K562 (cell line): ENCODE data around the gene PITPNC1. TPM values are rescaled to one million over a fixed set of nuclear protein-coding genes. Genes with fewer than 3 reads are reported as not detected.
A peak's percentile ranks its signal among the peaks of the same experiment; 100 is the strongest.

ENCODE experiments used
- ELF4 ChIP-seq: fragments of 450-650 bp; formaldehyde crosslinking; IDR thresholded peaks from 2 replicates; pipeline ENCODE4 v1.4.0; 2022; ENCODE audit warnings: missing genetic modification characterization
- EP300 ChIP-seq: IDR thresholded peaks from 2 replicates; pipeline ENCODE4 v1.6.1; 2012; ENCODE audit warnings: low read length, improper control_type of control experiment
- FUS ChIP-seq: fragments of 200-400 bp; formaldehyde crosslinking; optimal IDR thresholded peaks from 2 replicates; pipeline ENCODE3; 2017; ENCODE audit warnings: low read depth, low read length
- KHSRP ChIP-seq: fragments of 450-650 bp; IDR thresholded peaks from 2 replicates; pipeline ENCODE4 v1.6.1; 2017
- L3MBTL2 ChIP-seq: fragments of 450-650 bp; IDR thresholded peaks from 2 replicates; pipeline ENCODE4 v1.6.1; 2016; ENCODE audit warnings: mild to moderate bottlenecking, moderate library complexity
- MAFK ChIP-seq: IDR thresholded peaks from 2 replicates; pipeline ENCODE4 v1.6.1; 2011; ENCODE audit warnings: low read length, improper control_type of control experiment
- MEF2D ChIP-seq: conservative IDR thresholded peaks from 2 replicates; pipeline ENCODE4 v1.6.1; 2016; ENCODE audit warnings: low read depth, missing genetic modification characterization, missing compliant biosample characterization
- PTBP1 ChIP-seq: fragments of 200-400 bp; formaldehyde crosslinking; IDR thresholded peaks from 2 replicates; pipeline ENCODE4 v1.6.1; 2017; ENCODE audit warnings: low read depth, low read length
- SOX6 ChIP-seq: fragments of 450-650 bp; IDR thresholded peaks from 2 replicates; pipeline ENCODE4 v1.6.1; 2014; ENCODE audit warnings: mild to moderate bottlenecking
- ZBTB40 ChIP-seq, 2 experiments: fragments of 450-650 bp in 1 of 2; sonication (generic) in 1 of 2; formaldehyde crosslinking in 1 of 2; IDR thresholded peaks; 2 replicates each; pipeline versions ENCODE4 v1.7.1 to v1.9.0; 2016 to 2022; ENCODE audit warnings: inconsistent platforms in 1 of 2, mild to moderate bottlenecking in 1 of 2, missing genetic modification reagents in 1 of 2
- ZBTB43 ChIP-seq: sonication (generic); formaldehyde crosslinking; IDR thresholded peaks from 2 replicates; pipeline ENCODE4 v1.8.0; 2023; ENCODE audit warnings: mild to moderate bottlenecking, missing genetic modification reagents
- ZNF232 ChIP-seq: sonication (generic); formaldehyde crosslinking; IDR thresholded peaks from 2 replicates; pipeline ENCODE4 v1.8.0; 2022; ENCODE audit warnings: mild to moderate bottlenecking, missing genetic modification reagents
- polyA plus RNA-seq, 8 experiments: library from polyadenylated mRNA; depleted of rRNA in 4 of 8; stranded (reverse) in 5 of 8; unstranded in 3 of 8; fragments of >200 nt; fragmentation: Nextera tagmentation in 2 of 8; fragmentation: Illumina TruSeq in 1 of 8; extraction: Ambion mirVana in 2 of 8; extraction: Trizol in 1 of 8; gene quantifications; 2 replicates each; pipeline versions ENCODE4 v1.2.1 to v1.2.3, GENCODE V29; 2011 to 2014; ENCODE audit warnings: inconsistent platforms in 1 of 8, missing spikeins in 1 of 8
- total RNA-seq, 7 experiments: library from RNA; depleted of rRNA in 6 of 7; stranded (reverse); fragments of >200 nt in 6 of 7; fragmentation: Illumina TruSeq in 2 of 7; extraction: Trizol in 2 of 7; gene quantifications; 2 replicates each; pipeline versions ENCODE4 v1.2.1 to v1.2.3, GENCODE V29; 2011 to 2021; ENCODE audit warnings: low replicate concordance in 1 of 7
- TF ChIP-seq, protein P1 (sequence below), 2 experiments: fragments of 450-650 bp; IDR thresholded peaks; 2 replicates each; pipeline ENCODE4 v1.6.1; 2016
- TF ChIP-seq, protein P2 (sequence below), 2 experiments: fragments of 450-650 bp; conservative IDR thresholded peaks; 2 replicates each; pipeline ENCODE4 v1.6.1; 2017; ENCODE audit warnings: mild to moderate bottlenecking in 2 of 2, moderate library complexity in 2 of 2

The PITPNC1 gene
- total and polyA plus RNA-seq, 9 of the 15 experiments (the other 6 are each of a cell fraction or from before 2014, with no cell fraction given) = 0.11 to 1.1 (median 0.65) TPM

DNA sequence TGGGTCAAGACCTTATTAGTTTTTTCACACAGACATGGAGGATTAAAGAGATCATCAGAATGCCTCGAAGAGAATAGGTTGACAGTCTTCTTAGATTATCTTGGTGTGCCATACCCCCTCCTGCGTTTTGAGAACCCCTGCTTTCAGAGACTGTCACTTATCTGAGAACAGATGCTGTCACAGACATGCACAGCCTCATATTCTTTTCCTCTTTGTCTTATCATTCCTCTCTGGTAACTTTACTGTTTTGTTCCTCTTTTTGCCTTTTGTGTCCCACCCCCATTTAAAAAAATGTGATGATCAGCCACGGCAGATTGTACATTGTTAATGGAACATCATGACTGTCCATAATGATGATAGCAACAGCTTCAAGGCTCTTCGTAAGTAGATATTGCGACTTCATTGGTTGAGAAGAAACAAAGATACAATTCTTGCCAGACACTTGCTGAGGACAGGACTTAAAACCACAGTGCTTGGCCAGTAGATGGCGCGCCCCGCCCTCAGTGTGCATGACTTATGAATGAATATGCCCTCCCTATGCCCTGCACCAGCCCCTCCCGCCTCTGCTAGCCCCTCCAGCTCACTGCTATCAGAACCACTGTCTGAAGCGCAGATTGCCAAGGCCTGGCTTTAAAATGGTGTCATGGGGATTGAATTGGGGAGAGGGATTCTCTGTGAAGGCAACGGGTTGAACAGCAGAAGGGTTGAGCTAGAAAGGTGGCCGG lies 2.6 kb upstream of the PITPNC1 start (continued):
- TF ChIP-seq ZBTB40 (IDR thresholded peaks at IDR 0.05) (peak; percentile 68; the same call in 1 of the 2 replicates), ZBTB40 (CRISPR knock-in tag; IDR thresholded peaks at IDR 0.05) (no peak), ZBTB43 (no peak), MEF2D (tag) (0 out of 2 replicates have a peak, but pooled peaks have one; percentile 41), KHSRP (no peak), ELF4 (CRISPR knock-in tag) (peak; percentile 57; the same call in 1 of the 2 replicates), MAFK (no peak; the same call in 1 of the 2 replicates), PTBP1 (no peak), EP300 (peak; percentile 69), FUS (no peak), ZNF232 (CRISPR knock-in tag) (no peak), SOX6 (peak; percentile 99), L3MBTL2 (0 out of 2 replicates have a peak, but pooled peaks have one; percentile 21)
- TF ChIP-seq, protein P1, sequence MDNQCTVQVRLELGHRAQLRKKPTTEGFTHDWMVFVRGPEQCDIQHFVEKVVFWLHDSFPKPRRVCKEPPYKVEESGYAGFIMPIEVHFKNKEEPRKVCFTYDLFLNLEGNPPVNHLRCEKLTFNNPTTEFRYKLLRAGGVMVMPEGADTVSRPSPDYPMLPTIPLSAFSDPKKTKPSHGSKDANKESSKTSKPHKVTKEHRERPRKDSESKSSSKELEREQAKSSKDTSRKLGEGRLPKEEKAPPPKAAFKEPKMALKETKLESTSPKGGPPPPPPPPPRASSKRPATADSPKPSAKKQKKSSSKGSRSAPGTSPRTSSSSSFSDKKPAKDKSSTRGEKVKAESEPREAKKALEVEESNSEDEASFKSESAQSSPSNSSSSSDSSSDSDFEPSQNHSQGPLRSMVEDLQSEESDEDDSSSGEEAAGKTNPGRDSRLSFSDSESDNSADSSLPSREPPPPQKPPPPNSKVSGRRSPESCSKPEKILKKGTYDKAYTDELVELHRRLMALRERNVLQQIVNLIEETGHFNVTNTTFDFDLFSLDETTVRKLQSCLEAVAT (IDR thresholded peaks at IDR 0.05) = peak; percentile 42 to 47; a peak in 1 of 4 replicates
- TF ChIP-seq, protein P2, sequence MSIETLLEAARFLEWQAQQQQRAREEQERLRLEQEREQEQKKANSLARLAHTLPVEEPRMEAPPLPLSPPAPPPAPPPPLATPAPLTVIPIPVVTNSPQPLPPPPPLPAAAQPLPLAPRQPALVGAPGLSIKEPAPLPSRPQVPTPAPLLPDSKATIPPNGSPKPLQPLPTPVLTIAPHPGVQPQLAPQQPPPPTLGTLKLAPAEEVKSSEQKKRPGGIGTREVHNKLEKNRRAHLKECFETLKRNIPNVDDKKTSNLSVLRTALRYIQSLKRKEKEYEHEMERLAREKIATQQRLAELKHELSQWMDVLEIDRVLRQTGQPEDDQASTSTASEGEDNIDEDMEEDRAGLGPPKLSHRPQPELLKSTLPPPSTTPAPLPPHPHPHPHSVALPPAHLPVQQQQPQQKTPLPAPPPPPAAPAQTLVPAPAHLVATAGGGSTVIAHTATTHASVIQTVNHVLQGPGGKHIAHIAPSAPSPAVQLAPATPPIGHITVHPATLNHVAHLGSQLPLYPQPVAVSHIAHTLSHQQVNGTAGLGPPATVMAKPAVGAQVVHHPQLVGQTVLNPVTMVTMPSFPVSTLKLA (conservative IDR thresholded peaks at IDR 0.05) = peak in 1 of 2 experiments; percentile 58; a peak in 2 of 4 replicates
